IMR-90 (cell line): ENCODE data around the gene NTRK3. TPM values are rescaled to one million over a fixed set of nuclear protein-coding genes. Genes with fewer than 3 reads are reported as not detected.

Experiments
- ATAC-seq: fragments of 200-7000 bp; cut with Tn5 transposase; 2 replicates; pipeline ENCODE4 v1.9.1; 2020; ENCODE audit warnings: low read depth, mild to moderate bottlenecking, moderate library complexity
- BruUV-seq: library from RNA; stranded (reverse); fragments of 400-500 nt; replicated peaks from 2 replicates; lab custom pipeline; 2021; lab: Mats Ljungman, UMichigan
- CTCF ChIA-PET: fragments of 300-600 bp; formaldehyde crosslinking; extraction: SDS; loops from one replicate; lab custom pipeline; 2021; ENCODE audit warnings: antibody characterized with exemption; lab: Yijun Ruan, JAX
- POLR2A ChIA-PET: fragments of 300-600 bp; sonication (Branson Sonifier 250); formaldehyde crosslinking; loops from one replicate; lab custom pipeline; 2022; ENCODE audit warnings: antibody characterized with exemption; ENCODE audit not compliant: unreplicated experiment; lab: Charles Lee
- DNase-seq: peaks from one replicate; pipeline ENCODE4 v3.0.0; 2013
- H2AFZ ChIP-seq: replicated peaks from 2 replicates; pipeline ENCODE3; 2013; ENCODE audit warnings: low read length, mild to moderate bottlenecking; ENCODE audit not compliant: poor library complexity
- H2AK5ac ChIP-seq: 2 replicates; pipeline ENCODE4 v1.6.1; 2013; ENCODE audit warnings: low read depth, low read length, inconsistent platforms
- H2AK9ac ChIP-seq: replicated peaks from 2 replicates; pipeline ENCODE3; 2013; ENCODE audit warnings: mild to moderate bottlenecking, low read depth, low read length, moderate library complexity; ENCODE audit not compliant: poor library complexity
- H2BK120ac ChIP-seq: 2 replicates; pipeline ENCODE4 v1.6.1; 2013; ENCODE audit warnings: low read depth, low read length, inconsistent platforms
- H2BK15ac ChIP-seq: 3 replicates; pipeline ENCODE4 v1.6.1; 2013; ENCODE audit warnings: low read depth, low read length, inconsistent platforms
- H2BK20ac ChIP-seq: 2 replicates; pipeline ENCODE4 v1.6.1; 2013; ENCODE audit warnings: low read depth, mild to moderate bottlenecking, inconsistent platforms, low read length, moderate library complexity
- H2BK5ac ChIP-seq: 2 replicates; pipeline ENCODE4 v1.6.1; 2013; ENCODE audit warnings: mild to moderate bottlenecking, low read depth, low read length, inconsistent platforms; ENCODE audit not compliant: poor library complexity, severe bottlenecking
- H3K14ac ChIP-seq: replicated peaks from 2 replicates; pipeline ENCODE4 v1.6.1; 2013; ENCODE audit warnings: low read depth, low read length, inconsistent platforms
- H3K18ac ChIP-seq: 2 replicates; pipeline ENCODE4 v1.6.1; 2013; ENCODE audit warnings: low read depth, low read length, control low read depth
- H3K23ac ChIP-seq: 2 replicates; pipeline ENCODE4 v1.6.1; 2013; ENCODE audit warnings: low read depth, low read length, inconsistent platforms
- H3K27ac ChIP-seq: 2 replicates; pipeline ENCODE4 v1.5.1; 2013; ENCODE audit warnings: mild to moderate bottlenecking, control low read depth, low read length; ENCODE audit not compliant: insufficient read depth
- H3K27me3 ChIP-seq: 2 replicates; pipeline ENCODE4 v1.6.1; 2013; ENCODE audit warnings: low read length; ENCODE audit not compliant: control insufficient read depth, insufficient read depth
- H3K36me3 ChIP-seq: 2 replicates; pipeline ENCODE4 v1.6.1; 2013; ENCODE audit warnings: low read length, mixed read lengths; ENCODE audit not compliant: control insufficient read depth, insufficient read depth
- H3K4ac ChIP-seq: 2 replicates; pipeline ENCODE4 v1.6.1; 2013; ENCODE audit warnings: low read depth, low read length, inconsistent platforms
- H3K4me1 ChIP-seq: 2 replicates; pipeline ENCODE4 v1.6.1; 2013; ENCODE audit warnings: low read length, mixed read lengths; ENCODE audit not compliant: control insufficient read depth, insufficient read depth
- H3K4me2 ChIP-seq: 2 replicates; pipeline ENCODE4 v1.6.1; 2013; ENCODE audit warnings: low read depth, mild to moderate bottlenecking, control low read depth, low read length, moderate library complexity
- H3K4me3 ChIP-seq: 2 replicates; pipeline ENCODE4 v1.5.1; 2013; ENCODE audit warnings: low read depth, mild to moderate bottlenecking, control low read depth, low read length, moderate library complexity; ENCODE audit not compliant: insufficient read depth
- H3K56ac ChIP-seq: 2 replicates; pipeline ENCODE4 v1.6.1; 2013; ENCODE audit warnings: low read length, inconsistent platforms; ENCODE audit not compliant: insufficient read depth; ENCODE audit errors: extremely low read depth
- H3K79me1 ChIP-seq, 2 experiments: 2 replicates each; pipeline ENCODE4 v1.6.1; 2013; ENCODE audit warnings: low read length in 2 of 2, inconsistent platforms in 1 of 2, low read depth in 1 of 2
- H3K9ac ChIP-seq: 2 replicates; pipeline ENCODE4 v1.6.1; 2013; ENCODE audit warnings: low read depth, low read length, control low read depth
- H3K9me1 ChIP-seq: 2 replicates; pipeline ENCODE4 v1.6.1; 2013; ENCODE audit warnings: low read length, inconsistent platforms; ENCODE audit not compliant: insufficient read depth
- H3K9me3 ChIP-seq: 2 replicates; pipeline ENCODE4 v1.6.1; 2013; ENCODE audit warnings: low read length; ENCODE audit not compliant: control insufficient read depth, insufficient read depth
- H4K20me1 ChIP-seq: 2 replicates; pipeline ENCODE4 v1.6.1; 2013; ENCODE audit warnings: low read length, inconsistent platforms; ENCODE audit not compliant: insufficient read depth
- H4K5ac ChIP-seq: 2 replicates; pipeline ENCODE4 v1.6.1; 2013; ENCODE audit warnings: mild to moderate bottlenecking, low read depth, low read length, control low read depth
- H4K8ac ChIP-seq, 2 experiments: 2 replicates each; pipeline ENCODE4 v1.6.1; 2013; ENCODE audit warnings: low read depth in 2 of 2, low read length in 2 of 2, control low read depth in 1 of 2, inconsistent platforms in 1 of 2
- H4K91ac ChIP-seq: 2 replicates; pipeline ENCODE4 v1.6.1; 2013; ENCODE audit warnings: low read depth, low read length, inconsistent platforms; ENCODE audit not compliant: insufficient read depth
- CEBPB ChIP-seq: IDR thresholded peaks from 2 replicates; pipeline ENCODE4 v1.6.1; 2012; ENCODE audit warnings: low read depth, low read length, improper control_type of control experiment
- CHD1 ChIP-seq: IDR thresholded peaks from 2 replicates; pipeline ENCODE4 v1.6.1; 2012; ENCODE audit warnings: low read depth, low read length, improper control_type of control experiment
- ELK1 ChIP-seq: fragments of 150-350 bp; IDR thresholded peaks from 2 replicates; pipeline ENCODE4 v1.6.1; 2016; ENCODE audit warnings: low read depth, mild to moderate bottlenecking, low read length, moderate library complexity, borderline replicate concordance
- RAD21 ChIP-seq: IDR thresholded peaks from 2 replicates; pipeline ENCODE4 v1.6.1; 2012; ENCODE audit warnings: low read length, improper control_type of control experiment
- RCOR1 ChIP-seq: IDR thresholded peaks from 2 replicates; pipeline ENCODE4 v1.6.1; 2012; ENCODE audit warnings: mild to moderate bottlenecking, low read length, improper control_type of control experiment; ENCODE audit not compliant: insufficient replicate concordance
- WGBS, 2 experiments: methylation state at CpG; one replicate each; pipeline versions ENCODE4 v1.1.5 to v1.1.7; 2013; ENCODE audit warnings: missing lambda C conversion rate in 2 of 2; ENCODE audit not compliant: insufficient read length in 1 of 2; ENCODE audit errors: extremely low coverage in 2 of 2; 5-methylcytosine and 5-hydroxymethylcytosine counted together
- dilution Hi-C: fragments of 300-500 bp; cut with HindIII; formaldehyde crosslinking; loops from one replicate; pipeline ENCODE4 v1.14.3; 2018; ENCODE audit warnings: low sequenced_read_pairs; ENCODE audit not compliant: unreplicated experiment
- in situ Hi-C: fragments of 300-500 bp; cut with MboI; formaldehyde crosslinking; loops from 3 replicates; pipeline ENCODE4 v1.14.3; 2019; ENCODE audit warnings: low sequenced_read_pairs, inconsistent platforms, mixed read lengths
- intact Hi-C: fragments of 100-400 bp; cut with micrococcal nuclease; formaldehyde crosslinking; loops from 2 replicates; pipeline ENCODE4 v1.10.0; 2022
- polyA plus RNA-seq, 3 experiments: library from polyadenylated mRNA; depleted of rRNA; stranded (reverse); fragments of >200 nt; gene quantifications; 2 replicates each; pipeline ENCODE4 v1.2.3, GENCODE V29; 2012; ENCODE audit warnings: low replicate concordance in 1 of 3
- total RNA-seq: library from RNA; depleted of rRNA; stranded (reverse); fragments of >200 nt; gene quantifications from 2 replicates; pipeline ENCODE4 v1.2.3, GENCODE V29; 2012

The NTRK3 gene
- total and polyA plus RNA-seq, 2 of the 4 experiments (the other 2 are of a cell fraction) = under 0.01 to 0.15 TPM

- Histone ChIP-seq H3K36me3 (no peaks in the 10 kb centered on the region), H2AK9ac (no peak overlapping the region), H2AK5ac (no peak overlapping the region), H3K18ac (no peak overlapping the region), H4K5ac (no peak overlapping the region), H2BK15ac (no peak overlapping the region), H3K79me1 (no peaks in the 10 kb centered on the region), H3K9ac (no peak overlapping the region), H3K4ac (no peak overlapping the region), H4K20me1 (no peaks in the 10 kb centered on the region), H3K23ac (no peak overlapping the region), H3K27me3 (no peaks in the 10 kb centered on the region), H2BK5ac (no peak overlapping the region), H2BK120ac (no peak overlapping the region), H3K56ac (no peak overlapping the region), H3K9me1 (no peaks in the 10 kb centered on the region), H4K91ac (no peak overlapping the region), H3K9me3 (peaks cover 39% of the 10 kb centered on the region), H4K8ac (no peak overlapping the region), H3K4me3 (no peak overlapping the region), H3K4me2 (no peak overlapping the region), H2BK20ac (no peak overlapping the region), H2AFZ (no peak overlapping the region), H3K14ac (no peak overlapping the region), H3K27ac (no peak overlapping the region), H3K4me1 (no peaks in the 10 kb centered on the region)
- in situ Hi-C loops (no loop called here), dilution Hi-C loops (no loop called here), intact Hi-C loops (no loop called here)
- ChIA-PET CTCF (no interaction called here), POLR2A (no interaction called here)
- DNase-seq (no peak), ATAC-seq (no peak)
- TF ChIP-seq CHD1 = no peak
- TF ChIP-seq RAD21 = no peak
- no peak for TF ChIP-seq CEBPB
- TF ChIP-seq ELK1 = no peak
- TF ChIP-seq RCOR1 = no peak
- no TSS peak for BruUV-seq
- WGBS, 2 experiments = no CpG with 5 or more reads among the region's 3 CpGs
These were observed 71.0 kb downstream of the NTRK3 start for GRCh38 chr15:88185584-88185983.
